SKM-1 (cell line): ENCODE measurements around the gene DENND1A.
"Not testable (repeated sequence)": the region's sequence is repeated elsewhere in the genome, so short reads cannot be mapped to it uniquely, and the experiment has no call there.

Experiments
- DNase-seq: peaks from one replicate; lab custom pipeline; 2025; ENCODE audit not compliant: unreplicated experiment; lab: John Stamatoyannopoulos, UW

Gene DENND1A

GRCh38 chr9:123952641-123953495, 22.9 kb upstream of the DENND1A start:
- no peak for DNase-seq

- no peak for DNase-seq
Observed at GRCh38 chr9:123948286-123948685, 18.4 kb upstream of the DENND1A start.

- DNase-seq: no peak
Observed at GRCh38 chr9:123947326-123947725, 17.4 kb upstream of the DENND1A start.

GRCh38 chr9:123946101-123946821, 16.3 kb upstream of the DENND1A start:
- DNase-seq: no peak

- no peak for DNase-seq
Observed at GRCh38 chr9:123945532-123945931, 15.6 kb upstream of the DENND1A start.

- not testable (repeated sequence) for DNase-seq
Observed at GRCh38 chr9:123944464-123944863, 14.5 kb upstream of the DENND1A start.

GRCh38 chr9:123943671-123944070, 13.7 kb upstream of the DENND1A start:
- DNase-seq: no peak

- no peak for DNase-seq
Observed at GRCh38 chr9:123942542-123942941, 12.6 kb upstream of the DENND1A start.

- DNase-seq: no peak
Observed at GRCh38 chr9:123941524-123942070, 11.7 kb upstream of the DENND1A start.

GRCh38 chr9:123940721-123941523, 11.0 kb upstream of the DENND1A start:
- DNase-seq: no peak

GRCh38 chr9:123938401-123938800, 8.5 kb upstream of the DENND1A start:
- no peak for DNase-seq

- DNase-seq: not testable (repeated sequence)
Observed at GRCh38 chr9:123936575-123936974, 6.6 kb upstream of the DENND1A start.

- DNase-seq: no peak
Observed at GRCh38 chr9:123933440-123934212, 3.7 kb upstream of the DENND1A start.

- DNase-seq: no peak
Observed at GRCh38 chr9:123929177-123929869, 603 bp downstream of the DENND1A start.

GRCh38 chr9:123928533-123929176, 1.3 kb downstream of the DENND1A start:
- DNase-seq: no peak

- peak; percentile 61 for DNase-seq
Observed at GRCh38 chr9:123927625-123928532, 2.0 kb downstream of the DENND1A start.

GRCh38 chr9:123926941-123927340, 3.0 kb downstream of the DENND1A start:
- DNase-seq: no peak

- peak; percentile 30 for DNase-seq
Observed at GRCh38 chr9:123925819-123926218, 4.1 kb downstream of the DENND1A start.
